ENCODE results near the gene ADCY6.
A peak's percentile ranks its signal among the peaks of the same experiment; 100 is the strongest.

DNA sequence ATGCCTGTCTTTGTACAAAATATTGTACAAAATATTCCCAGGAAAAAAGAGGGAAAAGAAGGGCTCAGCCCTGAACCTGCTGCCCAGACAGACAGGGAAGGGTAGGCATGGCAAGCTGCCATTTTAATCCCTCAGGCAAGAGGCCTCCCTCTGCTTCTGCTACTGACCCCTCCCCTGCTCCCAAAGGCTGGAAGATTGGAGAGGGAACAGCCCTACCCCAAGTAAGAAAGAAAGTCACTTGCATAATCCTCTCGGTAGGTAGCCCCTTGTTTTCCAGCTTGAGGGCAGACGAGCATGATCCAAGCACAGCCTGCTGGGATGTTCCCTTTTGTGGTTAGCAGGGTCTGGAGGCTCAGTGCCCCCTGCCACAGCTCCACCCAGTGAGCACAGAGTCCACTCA, 20.7 kb downstream of the ADCY6 start:
- TF ChIP-seq YY1 (IDR thresholded peaks at IDR 0.05; ENCODE audit: insufficient read depth, insufficient read length) = peak; percentile 69
- TF ChIP-seq SUZ12 (IDR thresholded peaks at IDR 0.05; ENCODE audit: extremely low read depth, insufficient read depth, insufficient read length) = no peak
- no peak for TF ChIP-seq ZNF274 (IDR thresholded peaks at IDR 0.05; ENCODE audit: low read depth, low read length)

Data from NT2/D1 (cell line).